Measurements from ENCODE around the gene NHERF1. TPM values are rescaled to one million over a fixed set of nuclear protein-coding genes. Genes with fewer than 3 reads are reported as not detected.

The NHERF1 gene
- total RNA-seq, 1 donor = 22.1 TPM

- no peak overlapping the region for H3K4me3 ChIP-seq (ENCODE audit: insufficient read depth, low read length)
- no peak for DNase-seq (ENCODE audit: insufficient read length, low spot score, missing footprints)
- H3K27me3 ChIP-seq (ENCODE audit: insufficient read depth, low read length) = no peaks in the 10 kb centered on the region
- no peak overlapping the region for H3K27ac ChIP-seq (ENCODE audit: low read depth, low read length)
- no peak for TF ChIP-seq CTCF (IDR thresholded peaks at IDR 0.05; ENCODE audit: extremely low read depth, low read depth, low read length)
- no peak overlapping the region for H3K4me2 ChIP-seq (ENCODE audit: insufficient read depth, low read length)
- H4K20me1 ChIP-seq (ENCODE audit: insufficient read depth, low read length) = peaks cover 8% of the 10 kb centered on the region
- no peak overlapping the region for H2AFZ ChIP-seq (ENCODE audit: low read length)
- H3K36me3 ChIP-seq (ENCODE audit: insufficient read depth, low read length) = peaks cover 2% of the 10 kb centered on the region
- H3K9me3 ChIP-seq (ENCODE audit: low read depth, low read length) = no peaks in the 10 kb centered on the region
- no peaks in the 10 kb centered on the region for H3K79me2 ChIP-seq (ENCODE audit: insufficient read depth, low read length)
- no peaks in the 10 kb centered on the region for H3K4me1 ChIP-seq (ENCODE audit: insufficient read depth, low read length)
These were observed 63.9 kb downstream of the NHERF1 start for GRCh38 chr17:74812109-74813009.

GRCh38 chr17:74814453-74814852 lies 66.0 kb downstream of the NHERF1 start:
- Histone ChIP-seq H3K4me3 (ENCODE audit: insufficient read depth, low read length) (no peak overlapping the region), H3K79me2 (ENCODE audit: insufficient read depth, low read length) (no peaks in the 10 kb centered on the region), H3K4me2 (ENCODE audit: insufficient read depth, low read length) (no peak overlapping the region), H2AFZ (ENCODE audit: low read length) (no peak overlapping the region), H3K36me3 (ENCODE audit: insufficient read depth, low read length) (peaks cover 3% of the 10 kb centered on the region), H3K9me3 (ENCODE audit: low read depth, low read length) (no peaks in the 10 kb centered on the region), H3K4me1 (ENCODE audit: insufficient read depth, low read length) (no peaks in the 10 kb centered on the region), H4K20me1 (ENCODE audit: insufficient read depth, low read length) (peaks cover 12% of the 10 kb centered on the region), H3K27ac (ENCODE audit: low read depth, low read length) (no peak overlapping the region), H3K27me3 (ENCODE audit: insufficient read depth, low read length) (no peaks in the 10 kb centered on the region)
- DNase-seq (ENCODE audit: insufficient read length, low spot score, missing footprints) = no peak
- peak; percentile 10 for TF ChIP-seq CTCF (IDR thresholded peaks at IDR 0.05; ENCODE audit: extremely low read depth, low read depth, low read length)

GRCh38 chr17:74815067-74815466 lies 66.6 kb downstream of the NHERF1 start:
- TF ChIP-seq CTCF (IDR thresholded peaks at IDR 0.05; ENCODE audit: extremely low read depth, low read depth, low read length) = no peak
- H3K4me1 ChIP-seq (ENCODE audit: insufficient read depth, low read length) = no peaks in the 10 kb centered on the region
- peaks cover 12% of the 10 kb centered on the region for H4K20me1 ChIP-seq (ENCODE audit: insufficient read depth, low read length)

GRCh38 chr17:74815550-74816370 lies 67.3 kb downstream of the NHERF1 start:
- peak; percentile 25 for TF ChIP-seq CTCF (IDR thresholded peaks at IDR 0.05; ENCODE audit: extremely low read depth, low read depth, low read length)
- H3K4me1 ChIP-seq (ENCODE audit: insufficient read depth, low read length) = no peaks in the 10 kb centered on the region
- no peak for DNase-seq (ENCODE audit: insufficient read length, low spot score, missing footprints)
- no peak overlapping the region for H3K4me3 ChIP-seq (ENCODE audit: insufficient read depth, low read length)
- no peaks in the 10 kb centered on the region for H3K27me3 ChIP-seq (ENCODE audit: insufficient read depth, low read length)
- H3K9me3 ChIP-seq (ENCODE audit: low read depth, low read length) = no peaks in the 10 kb centered on the region
- no peak overlapping the region for H3K4me2 ChIP-seq (ENCODE audit: insufficient read depth, low read length)
- H3K27ac ChIP-seq (ENCODE audit: low read depth, low read length) = no peak overlapping the region
- H3K36me3 ChIP-seq (ENCODE audit: insufficient read depth, low read length) = peaks cover 6% of the 10 kb centered on the region
- H3K79me2 ChIP-seq (ENCODE audit: insufficient read depth, low read length) = no peaks in the 10 kb centered on the region
- peaks cover 12% of the 10 kb centered on the region for H4K20me1 ChIP-seq (ENCODE audit: insufficient read depth, low read length)
- H2AFZ ChIP-seq (ENCODE audit: low read length) = no peak overlapping the region

More at GRCh38 chr17:74815067-74815466, 66.6 kb downstream of the NHERF1 start:
- Histone ChIP-seq H3K9me3 (ENCODE audit: low read depth, low read length) (no peaks in the 10 kb centered on the region), H3K27me3 (ENCODE audit: insufficient read depth, low read length) (no peaks in the 10 kb centered on the region), H3K79me2 (ENCODE audit: insufficient read depth, low read length) (no peaks in the 10 kb centered on the region), H2AFZ (ENCODE audit: low read length) (no peak overlapping the region), H3K36me3 (ENCODE audit: insufficient read depth, low read length) (peaks cover 3% of the 10 kb centered on the region), H3K27ac (ENCODE audit: low read depth, low read length) (no peak overlapping the region), H3K4me3 (ENCODE audit: insufficient read depth, low read length) (no peak overlapping the region), H3K4me2 (ENCODE audit: insufficient read depth, low read length) (no peak overlapping the region)
- no peak for DNase-seq (ENCODE audit: insufficient read length, low spot score, missing footprints)
